ENCODE measurements around the gene LDLRAD4.

The LDLRAD4 gene

GRCh38 chr18:13191031-13191430, 27.5 kb upstream of the LDLRAD4 start:
- H3K23ac ChIP-seq (ENCODE audit: low read length in 2 of 2), result no peak overlapping the region
- peaks cover 4 to 5% of the 10 kb centered on the region in 2 experiments for H3K27me3 ChIP-seq (ENCODE audit: control insufficient read depth in 1 of 2, insufficient read depth in 1 of 2, low read length in 2 of 2)
- no peak overlapping the region for H3K9ac ChIP-seq (ENCODE audit: low read length)
- H3K27ac ChIP-seq (ENCODE audit: low read length, poor library complexity, severe bottlenecking), result no peak overlapping the region
- no peak overlapping the region for H3K4me3 ChIP-seq (ENCODE audit: insufficient read depth in 1 of 2, low read depth in 1 of 2, low read length in 2 of 2)
- no peak overlapping the region for H2AK5ac ChIP-seq (ENCODE audit: low read length, severe bottlenecking)
- H2BK120ac ChIP-seq (ENCODE audit: low read depth, low read length), result no peak overlapping the region
- H2BK5ac ChIP-seq (ENCODE audit: low read depth, low read length, poor library complexity, severe bottlenecking), result no peak overlapping the region
- H3K9me3 ChIP-seq (ENCODE audit: control insufficient read depth, low read length), result no peaks in the 10 kb centered on the region
- no peak overlapping the region for H4K8ac ChIP-seq (ENCODE audit: low read length)
- no peak for DNase-seq
- H2AFZ ChIP-seq (ENCODE audit: low read depth, low read length), result no peak overlapping the region
- 80% methylated on average over 3 of the region's 3 CpGs for WGBS
- no peak overlapping the region for H3K4ac ChIP-seq (ENCODE audit: low read depth in 1 of 2, low read length in 2 of 2)
- no peak overlapping the region for H2BK15ac ChIP-seq (ENCODE audit: low read depth, poor library complexity, severe bottlenecking)
- H4K91ac ChIP-seq (ENCODE audit: low read length), result no peak overlapping the region
- H3K18ac ChIP-seq (ENCODE audit: low read depth in 1 of 2, low read length in 2 of 2), result no peak overlapping the region
- H3K4me2 ChIP-seq (ENCODE audit: low read length, poor library complexity, severe bottlenecking), result no peak overlapping the region
- no peak overlapping the region for H3K14ac ChIP-seq (ENCODE audit: low read length in 2 of 2)
- no peak overlapping the region for H2BK12ac ChIP-seq (ENCODE audit: low read length in 2 of 2)
- H3K4me1 ChIP-seq (ENCODE audit: control insufficient read depth, insufficient read depth, low read depth, low read length), result peaks cover 2% of the 10 kb centered on the region
- no peaks in the 10 kb centered on the region for H3K36me3 ChIP-seq (ENCODE audit: control insufficient read depth in 1 of 2, insufficient read depth in 2 of 2, low read depth in 1 of 2, low read length in 2 of 2)
- H3K79me1 ChIP-seq (replicated peaks; ENCODE audit: low read length, poor library complexity, severe bottlenecking), result no peaks in the 10 kb centered on the region

- Histone ChIP-seq H3K18ac (ENCODE audit: low read depth in 1 of 2, low read length in 2 of 2) (no peak overlapping the region), H3K27me3 (ENCODE audit: control insufficient read depth in 1 of 2, insufficient read depth in 1 of 2, low read length in 2 of 2) (peaks cover 3 to 5% of the 10 kb centered on the region in 2 experiments), H4K91ac (ENCODE audit: low read length) (no peak overlapping the region), H2BK5ac (ENCODE audit: low read depth, low read length, poor library complexity, severe bottlenecking) (no peak overlapping the region), H2BK15ac (ENCODE audit: low read depth, poor library complexity, severe bottlenecking) (no peak overlapping the region), H2BK12ac (ENCODE audit: low read length in 2 of 2) (no peak overlapping the region), H2AK5ac (ENCODE audit: low read length, severe bottlenecking) (no peak overlapping the region), H3K4me2 (ENCODE audit: low read length, poor library complexity, severe bottlenecking) (no peak overlapping the region), H3K79me1 (replicated peaks; ENCODE audit: low read length, poor library complexity, severe bottlenecking) (no peaks in the 10 kb centered on the region), H3K9me3 (ENCODE audit: control insufficient read depth, low read length) (no peaks in the 10 kb centered on the region), H3K9ac (ENCODE audit: low read length) (no peak overlapping the region), H3K4ac (ENCODE audit: low read depth in 1 of 2, low read length in 2 of 2) (no peak overlapping the region), H4K8ac (ENCODE audit: low read length) (no peak overlapping the region), H3K4me3 (ENCODE audit: insufficient read depth in 1 of 2, low read depth in 1 of 2, low read length in 2 of 2) (no peak overlapping the region), H3K36me3 (ENCODE audit: control insufficient read depth in 1 of 2, insufficient read depth in 2 of 2, low read depth in 1 of 2, low read length in 2 of 2) (no peaks in the 10 kb centered on the region), H3K14ac (ENCODE audit: low read length in 2 of 2) (no peak overlapping the region), H3K4me1 (ENCODE audit: control insufficient read depth, insufficient read depth, low read depth, low read length) (peaks cover 2% of the 10 kb centered on the region), H3K27ac (ENCODE audit: low read length, poor library complexity, severe bottlenecking) (no peak overlapping the region), H2BK120ac (ENCODE audit: low read depth, low read length) (no peak overlapping the region), H2AFZ (ENCODE audit: low read depth, low read length) (no peak overlapping the region), H3K23ac (ENCODE audit: low read length in 2 of 2) (no peak overlapping the region)
- WGBS, result 67% methylated on average over 6 of the region's 7 CpGs
- DNase-seq, result no peak
Observed at GRCh38 chr18:13191779-13192178, 26.8 kb upstream of the LDLRAD4 start.

GRCh38 chr18:13192970-13193369, 25.6 kb upstream of the LDLRAD4 start:
- WGBS, result no CpG with 5 or more reads among the region's 2 CpGs
- no peak overlapping the region for H3K4me3 ChIP-seq (ENCODE audit: insufficient read depth in 1 of 2, low read depth in 1 of 2, low read length in 2 of 2)

GRCh38 chr18:13194239-13194638, 24.3 kb upstream of the LDLRAD4 start:
- no peak overlapping the region for H3K23ac ChIP-seq (ENCODE audit: low read length in 2 of 2)
- no peaks in the 10 kb centered on the region for H3K27me3 ChIP-seq (ENCODE audit: control insufficient read depth in 1 of 2, insufficient read depth in 1 of 2, low read length in 2 of 2)
- WGBS, result 77% methylated on average over 1 of the region's 2 CpGs

More at GRCh38 chr18:13192970-13193369, 25.6 kb upstream of the LDLRAD4 start:
- H2AFZ ChIP-seq (ENCODE audit: low read depth, low read length), result no peak overlapping the region
- H3K4ac ChIP-seq (ENCODE audit: low read depth in 1 of 2, low read length in 2 of 2), result no peak overlapping the region
- peaks cover 8% of the 10 kb centered on the region for H3K9me3 ChIP-seq (ENCODE audit: control insufficient read depth, low read length)
- H3K36me3 ChIP-seq (ENCODE audit: control insufficient read depth in 1 of 2, insufficient read depth in 2 of 2, low read depth in 1 of 2, low read length in 2 of 2), result no peaks in the 10 kb centered on the region
- H3K4me1 ChIP-seq (ENCODE audit: control insufficient read depth, insufficient read depth, low read depth, low read length), result peaks cover 2% of the 10 kb centered on the region
- no peak overlapping the region for H3K23ac ChIP-seq (ENCODE audit: low read length in 2 of 2)
- H3K9ac ChIP-seq (ENCODE audit: low read length), result no peak overlapping the region
- no peak overlapping the region for H4K91ac ChIP-seq (ENCODE audit: low read length)
- no peaks in the 10 kb centered on the region for H3K79me1 ChIP-seq (replicated peaks; ENCODE audit: low read length, poor library complexity, severe bottlenecking)
- no peak overlapping the region for H3K27ac ChIP-seq (ENCODE audit: low read length, poor library complexity, severe bottlenecking)
- H2BK12ac ChIP-seq (ENCODE audit: low read length in 2 of 2), result no peak overlapping the region
- H3K18ac ChIP-seq (ENCODE audit: low read depth in 1 of 2, low read length in 2 of 2), result no peak overlapping the region
- no peak overlapping the region for H2AK5ac ChIP-seq (ENCODE audit: low read length, severe bottlenecking)
- peaks cover 0 to 1% of the 10 kb centered on the region in 2 experiments for H3K27me3 ChIP-seq (ENCODE audit: control insufficient read depth in 1 of 2, insufficient read depth in 1 of 2, low read length in 2 of 2)
- no peak overlapping the region for H3K14ac ChIP-seq (ENCODE audit: low read length in 2 of 2)
- no peak overlapping the region for H3K4me2 ChIP-seq (ENCODE audit: low read length, poor library complexity, severe bottlenecking)
- no peak overlapping the region for H2BK15ac ChIP-seq (ENCODE audit: low read depth, poor library complexity, severe bottlenecking)
- no peak overlapping the region for H2BK5ac ChIP-seq (ENCODE audit: low read depth, low read length, poor library complexity, severe bottlenecking)
- H2BK120ac ChIP-seq (ENCODE audit: low read depth, low read length), result no peak overlapping the region
- H4K8ac ChIP-seq (ENCODE audit: low read length), result no peak overlapping the region
- no peak for DNase-seq

More at GRCh38 chr18:13194239-13194638, 24.3 kb upstream of the LDLRAD4 start:
- Histone ChIP-seq H4K8ac (ENCODE audit: low read length) (no peak overlapping the region), H2BK120ac (ENCODE audit: low read depth, low read length) (no peak overlapping the region), H2AK5ac (ENCODE audit: low read length, severe bottlenecking) (no peak overlapping the region), H3K4me1 (ENCODE audit: control insufficient read depth, insufficient read depth, low read depth, low read length) (peaks cover 2% of the 10 kb centered on the region), H3K4me2 (ENCODE audit: low read length, poor library complexity, severe bottlenecking) (no peak overlapping the region), H2BK5ac (ENCODE audit: low read depth, low read length, poor library complexity, severe bottlenecking) (no peak overlapping the region), H3K9ac (ENCODE audit: low read length) (no peak overlapping the region), H3K4ac (ENCODE audit: low read depth in 1 of 2, low read length in 2 of 2) (no peak overlapping the region), H3K36me3 (ENCODE audit: control insufficient read depth in 1 of 2, insufficient read depth in 2 of 2, low read depth in 1 of 2, low read length in 2 of 2) (no peaks in the 10 kb centered on the region), H3K27ac (ENCODE audit: low read length, poor library complexity, severe bottlenecking) (no peak overlapping the region), H3K9me3 (ENCODE audit: control insufficient read depth, low read length) (peaks cover 17% of the 10 kb centered on the region), H2BK15ac (ENCODE audit: low read depth, poor library complexity, severe bottlenecking) (no peak overlapping the region), H3K79me1 (replicated peaks; ENCODE audit: low read length, poor library complexity, severe bottlenecking) (no peaks in the 10 kb centered on the region), H4K91ac (ENCODE audit: low read length) (no peak overlapping the region), H3K18ac (ENCODE audit: low read depth in 1 of 2, low read length in 2 of 2) (no peak overlapping the region), H3K4me3 (ENCODE audit: insufficient read depth in 1 of 2, low read depth in 1 of 2, low read length in 2 of 2) (no peak overlapping the region), H2AFZ (ENCODE audit: low read depth, low read length) (no peak overlapping the region), H2BK12ac (ENCODE audit: low read length in 2 of 2) (no peak overlapping the region), H3K14ac (ENCODE audit: low read length in 2 of 2) (no peak overlapping the region)
- no peak for DNase-seq

All from mesenchymal stem cell (in vitro differentiated cells and primary cell).